Activated T-helper 1 cell treated with anti-CD3 and anti-CD28 coated beads, Interleukin-12 subunit alpha, Interleukin-12 subunit beta, Interleukin-2, Interleukin-4 antibody, amounts not matched to agents 30 ng/mL and 10 ng/mL and 1 ng/mL, durations not matched to agents 14 hours and 24 hours and 36 hours (primary cell): ENCODE data around the gene CBFB. TPM values are rescaled to one million over a fixed set of nuclear protein-coding genes. Genes with fewer than 3 reads are reported as not detected.
A peak's percentile ranks its signal among the peaks of the same experiment; 100 is the strongest.
"Not testable (repeated sequence)": the region's sequence is repeated elsewhere in the genome, so short reads cannot be mapped to it uniquely, and the experiment has no call there.

ENCODE experiments used
- DNase-seq: peaks from one replicate; pipeline ENCODE4 v3.0.0; 2021; ENCODE audit warnings: low spot score
- H3K27ac Mint-ChIP-seq: one replicate; pipeline ENCODE4 v1.8.0; 2021; ENCODE audit warnings: mild to moderate bottlenecking, mixed read lengths
- H3K27me3 Mint-ChIP-seq: one replicate; pipeline ENCODE4 v1.8.0; 2022; ENCODE audit warnings: mild to moderate bottlenecking, moderate library complexity, mixed read lengths; ENCODE audit not compliant: insufficient read depth
- H3K36me3 Mint-ChIP-seq: one replicate; pipeline ENCODE4 v1.8.0; 2021; ENCODE audit warnings: low read depth, mixed read lengths
- H3K4me1 Mint-ChIP-seq: one replicate; pipeline ENCODE4 v1.8.0; 2021; ENCODE audit warnings: low read depth, mixed read lengths
- H3K4me3 Mint-ChIP-seq: one replicate; pipeline ENCODE4 v1.8.0; 2021; ENCODE audit warnings: mild to moderate bottlenecking, moderate library complexity, mixed read lengths
- H3K9me3 Mint-ChIP-seq: one replicate; pipeline ENCODE4 v1.8.0; 2021; ENCODE audit warnings: mixed read lengths
- intact Hi-C: fragments of 100-400 bp; cut with micrococcal nuclease; formaldehyde crosslinking; loops from one replicate; pipeline ENCODE4 v1.15.1; 2024
- total RNA-seq: library from RNA; stranded (reverse); gene quantifications from 2 replicates; pipeline ENCODE4 v1.2.3, GENCODE V29; 2022

The CBFB gene
- total RNA-seq, result 171 and 175 TPM in 2 replicates

- H3K27me3 Mint-ChIP-seq, result no peaks in the 10 kb centered on the region
- H3K4me1 Mint-ChIP-seq, result peaks cover 61% of the 10 kb centered on the region
- H3K27ac Mint-ChIP-seq, result peak within 1 kb of the TSS; percentile 94
- intact Hi-C loops, result loop anchor here (1.0 to 5.0 kb wide), 10 partner anchors 10 to 219 kb away; partner anchors contain the start of genes E2F4, FHOD1, PHAF1 and SLC9A5
- DNase-seq, result peak; percentile 94
- H3K9me3 Mint-ChIP-seq, result no peaks in the 10 kb centered on the region
- H3K4me3 Mint-ChIP-seq, result peak within 1 kb of the TSS; percentile 93
- H3K36me3 Mint-ChIP-seq, result peaks cover 31% of the 10 kb centered on the region
Measured at GRCh38 chr16:67028696-67029253, at the start of gene CBFB. TSS of gene CBFB (plus strand) at chr16:67029149. CDS start at chr16:67029408, 259 bp downstream.

- no peaks in the 10 kb centered on the region for H3K9me3 Mint-ChIP-seq
- H3K27ac Mint-ChIP-seq, result peak overlapping the region; percentile 99
- peaks cover 60% of the 10 kb centered on the region for H3K4me1 Mint-ChIP-seq
- H3K36me3 Mint-ChIP-seq, result peaks cover 9% of the 10 kb centered on the region
- no peaks in the 10 kb centered on the region for H3K27me3 Mint-ChIP-seq
- no peak overlapping the region for H3K4me3 Mint-ChIP-seq
- intact Hi-C loops, result no loop called here
- DNase-seq, result no peak
Measured at GRCh38 chr16:66983033-66983432, 45.9 kb upstream of the CBFB start.

- DNase-seq, result peak; percentile 51
- intact Hi-C loops, result loop anchor here (1.0 to 2.0 kb wide), 8 partner anchors 10 to 327 kb away; partner anchors contain the start of genes FBXL8, MATCAP1 and TRADD
- peaks cover 53% of the 10 kb centered on the region for H3K4me1 Mint-ChIP-seq
- H3K27me3 Mint-ChIP-seq, result no peaks in the 10 kb centered on the region
- peaks cover 11% of the 10 kb centered on the region for H3K36me3 Mint-ChIP-seq
- peak overlapping the region; percentile 59 for H3K4me3 Mint-ChIP-seq
- peak overlapping the region; percentile 99 for H3K27ac Mint-ChIP-seq
- no peaks in the 10 kb centered on the region for H3K9me3 Mint-ChIP-seq
Measured at GRCh38 chr16:66984892-66985311, 44.0 kb upstream of the CBFB start.

- no peak for DNase-seq
- H3K4me3 Mint-ChIP-seq, result no peak overlapping the region
- intact Hi-C loops, result no loop called here
- H3K9me3 Mint-ChIP-seq, result no peaks in the 10 kb centered on the region
- no peaks in the 10 kb centered on the region for H3K27me3 Mint-ChIP-seq
- peak overlapping the region; percentile 87 for H3K27ac Mint-ChIP-seq
- peaks cover 11% of the 10 kb centered on the region for H3K36me3 Mint-ChIP-seq
- peaks cover 40% of the 10 kb centered on the region for H3K4me1 Mint-ChIP-seq
Measured at GRCh38 chr16:66986559-66986958, 42.4 kb upstream of the CBFB start.

GRCh38 chr16:66988197-66988788, 40.7 kb upstream of the CBFB start, which contains the start of gene CES4A:
TSS of gene CES4A (plus strand) at chr16:66988589. CDS start at chr16:66988773, 184 bp downstream.
- H3K4me3 Mint-ChIP-seq, result no peak within 1 kb of the TSS
- intact Hi-C loops, result loop anchor here (1.0 kb wide), 1 partner anchor 12 kb away; no protein-coding TSS in a partner anchor
- no peak for DNase-seq
- no peaks in the 10 kb centered on the region for H3K27me3 Mint-ChIP-seq
- peaks cover 11% of the 10 kb centered on the region for H3K36me3 Mint-ChIP-seq
- H3K9me3 Mint-ChIP-seq, result no peaks in the 10 kb centered on the region
- H3K27ac Mint-ChIP-seq, result peak within 1 kb of the TSS; percentile 73
- peaks cover 32% of the 10 kb centered on the region for H3K4me1 Mint-ChIP-seq

GRCh38 chr16:66991545-66992077, 37.3 kb upstream of the CBFB start:
- Mint-ChIP-seq H3K27me3 (no peaks in the 10 kb centered on the region), H3K36me3 (peaks cover 8% of the 10 kb centered on the region), H3K27ac (no peak overlapping the region), H3K4me1 (peaks cover 6% of the 10 kb centered on the region), H3K9me3 (no peaks in the 10 kb centered on the region), H3K4me3 (no peak overlapping the region)
- intact Hi-C loops, result no loop called here
- DNase-seq, result no peak

GRCh38 chr16:66993558-66993957, 35.4 kb upstream of the CBFB start:
- not testable (repeated sequence) for H3K27me3 Mint-ChIP-seq, H3K4me3 Mint-ChIP-seq

GRCh38 chr16:66996324-66996982, 32.5 kb upstream of the CBFB start:
- H3K27me3 Mint-ChIP-seq, result no peaks in the 10 kb centered on the region
- H3K36me3 Mint-ChIP-seq, result no peaks in the 10 kb centered on the region
- H3K4me1 Mint-ChIP-seq, result peaks cover 25% of the 10 kb centered on the region
- intact Hi-C loops, result no loop called here
- no peak for DNase-seq
- H3K27ac Mint-ChIP-seq, result no peak overlapping the region
- H3K9me3 Mint-ChIP-seq, result no peaks in the 10 kb centered on the region
- no peak overlapping the region for H3K4me3 Mint-ChIP-seq

More at GRCh38 chr16:66993558-66993957, 35.4 kb upstream of the CBFB start:
- H3K4me1 Mint-ChIP-seq, DNase-seq, H3K27ac Mint-ChIP-seq, H3K9me3 Mint-ChIP-seq, H3K36me3 Mint-ChIP-seq, intact Hi-C loops: not testable (repeated sequence)

GRCh38 chr16:66996983-66997358, 32.0 kb upstream of the CBFB start:
- Mint-ChIP-seq H3K4me3 (no peak overlapping the region), H3K9me3 (no peaks in the 10 kb centered on the region), H3K4me1 (peaks cover 30% of the 10 kb centered on the region), H3K36me3 (peaks cover 4% of the 10 kb centered on the region), H3K27ac (no peak overlapping the region), H3K27me3 (no peaks in the 10 kb centered on the region)
- intact Hi-C loops, result no loop called here
- DNase-seq, result no peak

- peak overlapping the region; percentile 76 for H3K4me3 Mint-ChIP-seq
- H3K36me3 Mint-ChIP-seq, result peaks cover 25% of the 10 kb centered on the region
- H3K27me3 Mint-ChIP-seq, result no peaks in the 10 kb centered on the region
- intact Hi-C loops, result loop anchor here (1.0 kb wide), 4 partner anchors 12 to 29 kb away; partner anchors contain the start of genes CBFB and CES4A
- peak overlapping the region; percentile 88 for H3K27ac Mint-ChIP-seq
- peak; percentile 55 for DNase-seq
- peaks cover 45% of the 10 kb centered on the region for H3K4me1 Mint-ChIP-seq
- no peaks in the 10 kb centered on the region for H3K9me3 Mint-ChIP-seq
Measured at GRCh38 chr16:67000384-67001351, 28.3 kb upstream of the CBFB start.

- DNase-seq, result no peak
- H3K9me3 Mint-ChIP-seq, result no peaks in the 10 kb centered on the region
- intact Hi-C loops, result loop anchor here (1.0 kb wide), 1 partner anchor 12 kb away; no protein-coding TSS in a partner anchor
- H3K36me3 Mint-ChIP-seq, result peaks cover 32% of the 10 kb centered on the region
- peak overlapping the region; percentile 59 for H3K27ac Mint-ChIP-seq
- peaks cover 45% of the 10 kb centered on the region for H3K4me1 Mint-ChIP-seq
- no peaks in the 10 kb centered on the region for H3K27me3 Mint-ChIP-seq
- peak overlapping the region; percentile 41 for H3K4me3 Mint-ChIP-seq
Measured at GRCh38 chr16:67001726-67002125, 27.2 kb upstream of the CBFB start.
